Measurements from ENCODE around the gene SLC22A17.

The SLC22A17 gene

DNA sequence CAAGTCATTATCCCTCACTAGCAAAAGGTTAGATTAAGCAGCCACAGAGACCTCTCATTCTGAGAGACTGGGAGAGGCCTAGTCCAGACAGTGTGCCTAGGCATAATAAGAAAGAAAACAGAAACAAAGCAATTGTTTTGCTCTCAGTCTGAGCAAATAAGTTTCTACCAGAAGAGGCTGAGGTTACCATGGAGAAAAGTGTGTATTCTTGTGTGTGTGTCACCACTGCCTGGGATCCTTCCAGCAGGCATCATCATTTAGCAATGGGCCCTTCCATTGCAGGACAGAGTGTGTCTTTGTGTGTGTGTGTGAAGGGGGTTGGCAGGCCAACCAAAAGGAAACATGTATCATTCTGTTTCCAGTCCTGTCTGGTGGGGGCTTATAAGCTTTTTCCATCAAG lies 8.6 kb upstream of the SLC22A17 start:
- Histone ChIP-seq H3K36me3 (replicated peaks) (no peaks in the 10 kb centered on the region), H3K4me3 (ENCODE audit: low read depth, low read length) (no peak overlapping the region), H3K27ac (no peak overlapping the region), H3K27me3 (replicated peaks) (peaks cover 5% of the 10 kb centered on the region)
- TF ChIP-seq, protein P1, sequence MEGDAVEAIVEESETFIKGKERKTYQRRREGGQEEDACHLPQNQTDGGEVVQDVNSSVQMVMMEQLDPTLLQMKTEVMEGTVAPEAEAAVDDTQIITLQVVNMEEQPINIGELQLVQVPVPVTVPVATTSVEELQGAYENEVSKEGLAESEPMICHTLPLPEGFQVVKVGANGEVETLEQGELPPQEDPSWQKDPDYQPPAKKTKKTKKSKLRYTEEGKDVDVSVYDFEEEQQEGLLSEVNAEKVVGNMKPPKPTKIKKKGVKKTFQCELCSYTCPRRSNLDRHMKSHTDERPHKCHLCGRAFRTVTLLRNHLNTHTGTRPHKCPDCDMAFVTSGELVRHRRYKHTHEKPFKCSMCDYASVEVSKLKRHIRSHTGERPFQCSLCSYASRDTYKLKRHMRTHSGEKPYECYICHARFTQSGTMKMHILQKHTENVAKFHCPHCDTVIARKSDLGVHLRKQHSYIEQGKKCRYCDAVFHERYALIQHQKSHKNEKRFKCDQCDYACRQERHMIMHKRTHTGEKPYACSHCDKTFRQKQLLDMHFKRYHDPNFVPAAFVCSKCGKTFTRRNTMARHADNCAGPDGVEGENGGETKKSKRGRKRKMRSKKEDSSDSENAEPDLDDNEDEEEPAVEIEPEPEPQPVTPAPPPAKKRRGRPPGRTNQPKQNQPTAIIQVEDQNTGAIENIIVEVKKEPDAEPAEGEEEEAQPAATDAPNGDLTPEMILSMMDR (IDR thresholded peaks at IDR 0.05; ENCODE audit: low read depth, low read length, missing control alignments): no peak
- DNase-seq: peak; percentile 35
- in situ Hi-C loops (cut with HindIII; ENCODE audit: low pct_ligation_motif_present, low sequenced_read_pairs): no loop called here

DNA sequence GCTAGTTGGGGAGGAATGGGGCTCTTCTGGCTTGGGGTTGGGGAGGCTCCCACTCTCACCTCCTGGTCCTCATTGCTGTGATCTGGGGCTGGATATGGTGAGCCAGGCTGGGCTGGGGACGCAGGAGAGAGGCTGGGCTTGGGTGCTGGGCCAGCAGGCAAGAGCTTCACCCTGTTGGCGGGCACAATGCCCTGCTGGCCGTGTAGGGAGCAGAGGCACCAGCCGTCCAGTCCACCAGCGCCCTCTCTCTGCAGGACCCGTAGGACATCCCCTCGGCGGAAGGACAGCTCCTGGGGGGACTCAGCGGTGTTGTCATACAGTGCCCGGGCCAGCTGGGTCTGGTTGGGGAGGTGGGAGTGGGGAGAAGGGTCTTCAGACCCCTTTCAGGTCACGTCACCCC lies 7.8 kb upstream of the SLC22A17 start:
- in situ Hi-C loops (cut with HindIII; ENCODE audit: low pct_ligation_motif_present, low sequenced_read_pairs): no loop called here
- Histone ChIP-seq H3K27me3 (replicated peaks) (peaks cover 2% of the 10 kb centered on the region), H3K36me3 (replicated peaks) (no peaks in the 10 kb centered on the region), H3K27ac (no peak overlapping the region), H3K4me3 (ENCODE audit: low read depth, low read length) (no peak overlapping the region)
- no peak for DNase-seq
- TF ChIP-seq, protein P1 (IDR thresholded peaks at IDR 0.05; ENCODE audit: low read depth, low read length, missing control alignments): peak; percentile 40

DNA sequence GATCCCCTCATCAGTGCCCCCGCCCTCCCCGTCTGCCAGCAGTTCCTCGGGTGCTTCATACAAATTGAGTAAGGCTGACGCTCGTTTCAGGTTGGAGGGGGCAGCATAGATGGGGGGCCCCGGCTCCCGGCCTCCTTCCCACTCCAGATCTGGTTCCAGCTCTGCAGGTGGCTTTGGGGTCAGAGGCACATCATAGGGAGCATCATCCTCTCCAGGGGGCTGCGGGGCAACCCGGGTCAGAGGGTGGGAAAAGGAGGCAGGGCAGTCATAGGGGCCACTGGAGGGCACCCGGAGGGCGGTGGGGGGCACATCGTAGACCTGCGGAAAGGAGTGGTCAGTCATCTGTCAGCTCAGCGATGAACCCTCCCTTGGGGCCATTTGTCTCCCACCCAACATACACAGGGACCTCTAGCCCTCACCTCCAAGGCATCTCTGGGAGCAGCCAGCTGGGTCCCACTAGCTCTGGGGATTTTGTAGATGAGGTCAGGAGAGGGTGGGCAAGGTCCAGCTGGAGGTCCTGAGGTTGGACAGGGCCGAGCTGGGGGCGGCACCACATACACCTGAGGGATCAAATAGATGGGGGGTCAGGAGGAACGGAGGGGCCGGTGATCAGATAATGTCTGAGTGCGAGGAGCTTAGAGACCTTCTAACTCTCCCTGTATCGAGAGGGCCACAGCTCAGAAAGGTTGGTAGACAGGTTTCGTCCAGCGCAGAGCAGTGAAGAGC lies 7.2 kb upstream of the SLC22A17 start:
- no peak for DNase-seq
- H3K36me3 ChIP-seq (replicated peaks): no peaks in the 10 kb centered on the region
- no peak overlapping the region for H3K4me3 ChIP-seq (ENCODE audit: low read depth, low read length)
- no peaks in the 10 kb centered on the region for H3K27me3 ChIP-seq (replicated peaks)
- no peak overlapping the region for H3K27ac ChIP-seq
- in situ Hi-C loops (cut with HindIII; ENCODE audit: low pct_ligation_motif_present, low sequenced_read_pairs): no loop called here
- TF ChIP-seq, protein P1 (IDR thresholded peaks at IDR 0.05; ENCODE audit: low read depth, low read length, missing control alignments): no peak

DNA sequence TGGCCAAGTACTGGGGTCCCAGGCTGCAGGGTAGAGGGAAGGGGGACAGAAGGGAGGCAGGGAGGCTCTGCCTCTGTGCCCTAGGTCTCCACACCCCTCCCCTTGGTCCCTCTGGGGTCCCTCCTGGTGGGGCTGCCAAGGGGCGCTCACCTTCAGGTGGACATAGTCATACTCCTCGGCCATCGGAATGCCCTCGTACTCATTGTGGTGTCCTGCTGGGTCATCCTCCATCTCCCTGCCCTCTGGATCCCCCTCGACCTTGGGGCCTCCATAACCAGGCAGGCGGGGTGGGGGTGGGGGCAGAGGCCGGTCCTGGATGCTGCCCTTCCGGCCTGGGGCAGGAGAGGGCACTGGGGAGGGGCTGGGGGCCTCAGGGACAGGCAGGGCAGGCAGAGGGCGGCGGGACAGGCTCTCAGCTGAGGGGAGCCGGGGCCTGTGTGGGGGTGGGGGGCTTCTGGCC lies 6.5 kb upstream of the SLC22A17 start:
- no peaks in the 10 kb centered on the region for H3K36me3 ChIP-seq (replicated peaks)
- no peak overlapping the region for H3K27ac ChIP-seq
- TF ChIP-seq, protein P1 (IDR thresholded peaks at IDR 0.05; ENCODE audit: low read depth, low read length, missing control alignments): no peak
- in situ Hi-C loops (cut with HindIII; ENCODE audit: low pct_ligation_motif_present, low sequenced_read_pairs): no loop called here
- H3K4me3 ChIP-seq (ENCODE audit: low read depth, low read length): no peak overlapping the region
- H3K27me3 ChIP-seq (replicated peaks): no peaks in the 10 kb centered on the region
- DNase-seq: no peak

DNA sequence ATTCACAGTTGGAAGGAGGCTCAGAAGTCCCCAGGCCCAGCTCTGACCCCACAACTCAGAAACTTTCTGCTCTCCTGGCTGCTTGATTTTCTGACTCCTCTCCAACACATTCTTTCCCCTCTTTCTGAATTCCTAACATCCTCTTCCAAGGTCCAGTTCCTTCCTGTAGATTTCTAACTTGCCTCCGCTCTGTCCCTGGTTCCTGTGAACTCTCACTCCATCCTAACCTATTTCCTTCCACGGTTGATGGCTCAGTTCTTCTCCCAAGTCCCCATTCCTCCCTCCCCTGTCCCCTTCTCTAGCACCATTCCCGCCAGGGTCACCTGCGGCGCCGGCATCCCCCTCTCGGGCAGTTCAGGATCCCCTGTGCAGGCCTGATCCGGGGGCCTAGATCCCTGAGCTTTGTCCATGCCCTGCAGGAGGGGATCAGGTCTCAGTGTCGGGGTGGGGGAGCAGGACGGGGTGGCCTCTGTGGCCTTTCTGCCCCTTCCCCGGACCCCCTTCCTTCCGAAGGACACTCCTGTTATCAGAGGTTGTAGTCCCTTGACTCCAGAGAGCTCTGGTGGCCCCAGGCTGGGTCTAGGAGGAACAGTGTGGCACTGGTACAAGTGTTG lies 6.0 kb upstream of the SLC22A17 start:
- Histone ChIP-seq H3K27ac (no peak overlapping the region), H3K27me3 (replicated peaks) (no peaks in the 10 kb centered on the region), H3K4me3 (ENCODE audit: low read depth, low read length) (no peak overlapping the region), H3K36me3 (replicated peaks) (no peaks in the 10 kb centered on the region)
- TF ChIP-seq, protein P1 (IDR thresholded peaks at IDR 0.05; ENCODE audit: low read depth, low read length, missing control alignments): no peak
- no peak for DNase-seq
- in situ Hi-C loops (cut with HindIII; ENCODE audit: low pct_ligation_motif_present, low sequenced_read_pairs): no loop called here

Measured in brain microvascular endothelial cell (primary cell).